ENCODE measurements around the gene ROPN1.
A peak's percentile ranks its signal among the peaks of the same experiment; 100 is the strongest.
"Not testable (repeated sequence)": the region's sequence is repeated elsewhere in the genome, so short reads cannot be mapped to it uniquely, and the experiment has no call there.

ROPN1 gene

GRCh38 chr3:123991730-123992588 lies at the start of gene ROPN1:
TSS of gene ROPN1 (minus strand) at chr3:123992124. CDS start at chr3:123980481, 11,643 bp downstream.
- not testable (repeated sequence) for DNase-seq

DNA sequence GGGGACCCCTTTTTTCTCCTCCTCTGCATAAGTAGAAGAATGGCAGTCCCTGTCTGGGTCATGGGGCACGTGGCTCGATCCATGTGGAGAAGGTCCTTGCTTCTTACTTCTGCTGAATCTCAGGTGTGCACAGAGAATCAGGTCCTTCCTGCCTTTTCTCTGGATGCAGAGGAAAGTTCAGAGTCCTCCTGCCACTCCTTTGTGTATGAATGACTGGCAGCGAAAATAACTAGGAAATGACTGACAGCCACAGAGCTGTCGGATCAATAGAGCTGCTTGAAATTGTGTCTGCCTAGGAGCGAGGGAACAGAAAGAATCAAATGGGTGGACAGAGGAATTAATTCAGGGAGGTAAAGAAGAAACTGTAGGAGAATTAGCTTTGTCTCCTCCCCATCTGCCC lies 49.6 kb upstream of the ROPN1 start:
- DNase-seq, result no peak
- TF ChIP-seq POLR2A (IDR thresholded peaks at IDR 0.05; ENCODE audit: low read length) (no peak), GATA1 (IDR thresholded peaks at IDR 0.05; ENCODE audit: low read depth, low read length) (no peak)

- TF ChIP-seq GATA1 (IDR thresholded peaks at IDR 0.05; ENCODE audit: low read depth, low read length) (no peak), POLR2A (IDR thresholded peaks at IDR 0.05; ENCODE audit: low read length) (no peak)
- DNase-seq, result no peak
Measured at GRCh38 chr3:124037326-124037725, 45.4 kb upstream of the ROPN1 start.

DNA sequence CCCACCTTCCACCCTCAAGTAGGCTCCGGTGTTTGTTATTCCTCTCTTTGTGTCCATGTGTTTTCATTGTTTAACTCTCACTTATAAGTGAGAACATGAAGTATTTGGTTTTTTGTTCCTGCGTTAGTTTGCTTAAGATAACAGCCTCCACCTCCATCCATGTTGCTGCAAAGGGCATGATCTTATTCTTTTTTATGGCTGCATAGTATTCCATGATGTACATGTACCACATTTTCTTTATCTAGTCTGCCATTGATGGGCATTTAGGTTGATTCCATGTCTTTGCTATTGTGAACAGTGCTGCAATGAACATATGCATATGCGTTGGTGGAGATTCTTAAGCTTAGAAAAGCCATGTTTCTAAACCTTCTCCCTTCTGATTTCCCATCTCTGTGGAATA lies 44.3 kb upstream of the ROPN1 start:
- not testable (repeated sequence) for DNase-seq

DNA sequence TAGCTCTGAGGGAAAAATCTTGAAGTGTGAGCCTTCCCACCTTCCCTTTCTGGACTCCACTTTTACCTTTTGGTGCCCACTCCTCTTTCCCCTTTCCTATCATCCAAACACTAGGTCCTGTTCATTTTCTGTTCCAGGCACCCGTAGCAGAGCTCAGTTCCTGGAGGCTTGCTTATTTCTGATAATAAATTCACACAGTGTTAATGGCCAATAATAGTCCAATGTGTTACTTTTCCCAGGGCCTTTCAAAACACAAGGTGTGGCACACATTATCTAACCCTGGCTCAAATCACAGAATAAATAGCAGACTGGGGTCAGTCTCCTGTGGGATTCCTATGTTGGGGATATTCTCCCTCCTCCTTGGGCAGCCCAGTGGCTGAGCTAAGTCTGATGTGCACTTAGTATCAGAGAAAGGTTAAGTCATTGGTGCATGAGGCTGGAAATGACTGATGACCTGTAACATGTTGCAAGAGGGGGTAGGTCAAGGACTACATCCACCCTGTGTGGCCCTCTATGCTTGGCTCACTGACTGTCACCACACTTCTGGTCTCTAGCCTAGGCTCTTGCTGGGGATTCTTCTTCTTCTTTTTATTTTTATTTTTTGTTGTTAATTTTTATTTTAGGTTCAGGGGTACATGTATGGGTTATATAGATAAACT lies 43.7 kb upstream of the ROPN1 start:
- no peak for TF ChIP-seq GATA1 (IDR thresholded peaks at IDR 0.05; ENCODE audit: low read depth, low read length)
- TF ChIP-seq POLR2A (IDR thresholded peaks at IDR 0.05; ENCODE audit: low read length), result no peak
- DNase-seq, result no peak

DNA sequence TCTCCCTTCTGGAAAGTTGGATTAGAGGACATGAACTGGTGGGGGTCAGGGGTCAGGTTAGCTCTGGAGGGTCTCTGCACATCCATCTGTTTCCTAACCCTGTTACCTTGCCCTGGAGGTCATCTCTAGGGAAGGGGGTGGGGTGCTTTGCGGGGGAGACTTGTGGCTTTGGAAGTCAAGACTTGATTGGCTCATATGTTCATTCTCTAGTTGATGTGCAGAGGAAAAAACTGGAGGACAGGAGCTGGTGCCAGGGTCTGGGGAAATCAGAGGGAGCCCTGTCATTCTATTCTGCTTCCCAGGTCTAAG lies 42.9 kb upstream of the ROPN1 start:
- DNase-seq, result no peak
- no peak for TF ChIP-seq GATA1 (IDR thresholded peaks at IDR 0.05; ENCODE audit: low read depth, low read length)
- TF ChIP-seq POLR2A (IDR thresholded peaks at IDR 0.05; ENCODE audit: low read length), result no peak

DNA sequence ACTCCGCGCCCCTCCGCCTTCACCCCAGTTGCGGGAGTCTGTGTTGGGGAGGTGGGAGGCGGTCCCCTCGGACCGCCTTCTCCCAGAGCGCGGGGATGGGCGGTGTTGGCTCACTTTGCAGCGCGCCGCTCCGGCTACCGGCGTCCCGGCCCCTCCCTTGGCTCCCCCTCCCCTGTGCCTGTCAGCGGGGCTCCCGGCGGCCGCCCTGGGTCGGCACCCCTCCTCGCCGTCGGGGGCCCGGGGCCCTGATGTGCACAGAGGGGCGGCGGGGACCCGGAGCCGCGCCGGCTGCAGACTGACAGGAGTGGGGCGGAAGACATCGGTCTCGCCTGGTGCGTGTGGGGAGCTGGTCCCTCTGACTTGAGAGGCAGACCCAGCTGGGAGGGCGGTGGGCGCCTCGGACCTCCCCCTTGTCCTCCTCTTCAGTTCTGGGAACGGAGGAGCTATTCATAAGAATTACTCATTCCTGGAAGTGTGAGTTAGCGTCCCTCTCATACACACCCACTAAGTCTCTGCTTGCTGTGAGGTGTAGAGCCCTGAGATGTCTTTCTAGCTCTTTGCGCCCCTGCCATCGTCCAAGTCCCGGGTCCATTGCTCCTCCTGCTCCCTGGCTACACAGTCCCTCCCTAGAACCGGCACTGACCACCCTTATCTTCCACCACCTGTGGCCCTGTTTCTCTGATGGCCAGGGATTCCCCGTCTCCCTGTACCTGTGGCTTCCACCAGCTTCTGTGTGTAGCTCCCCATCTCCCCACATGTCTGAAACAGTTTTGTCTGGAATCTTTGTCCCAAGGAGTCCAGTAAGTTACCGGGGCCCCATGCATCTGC lies 42.3 kb upstream of the ROPN1 start:
- DNase-seq, result no peak
- TF ChIP-seq GATA1 (IDR thresholded peaks at IDR 0.05; ENCODE audit: low read depth, low read length) (no peak), POLR2A (IDR thresholded peaks at IDR 0.05; ENCODE audit: low read length) (no peak)

DNA sequence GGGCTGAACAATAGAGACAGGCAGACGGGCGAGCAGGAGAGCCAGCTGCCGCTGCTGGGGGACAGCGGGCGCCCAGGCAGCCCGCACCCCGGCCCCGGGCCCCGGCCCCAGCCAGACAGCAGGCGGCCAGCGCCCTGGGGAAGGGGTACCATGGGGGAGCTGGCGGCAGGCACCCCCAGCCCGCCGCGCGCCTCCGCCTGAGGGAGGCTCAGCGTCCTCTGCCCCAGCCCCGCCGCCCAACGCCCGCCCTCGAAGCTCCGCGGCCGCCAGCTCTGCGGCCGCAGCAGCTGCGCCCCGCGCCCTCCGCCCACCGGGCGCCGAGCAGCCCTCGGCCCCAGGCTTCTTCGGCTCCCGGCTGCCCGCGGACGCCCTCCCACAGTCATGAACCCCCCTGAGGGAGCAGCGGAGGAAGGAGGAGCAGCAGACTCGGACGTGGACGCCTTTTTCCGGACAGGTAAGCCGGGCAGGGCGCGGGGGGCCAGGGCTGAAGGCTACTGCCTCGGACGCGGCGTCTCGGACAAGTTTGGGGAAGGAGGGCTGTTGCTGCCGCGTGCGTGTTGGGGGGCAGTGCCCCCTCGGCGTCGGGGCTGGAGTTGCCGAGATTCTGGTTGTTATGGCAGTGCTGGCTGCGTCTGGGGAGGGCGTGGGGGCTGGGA lies 41.6 kb upstream of the ROPN1 start, which contains the start of gene KALRN:
Gene KALRN (plus strand): TSS at position 10 of the 656 bp plus-strand sequence.
- DNase-seq, result no peak
- no peak for TF ChIP-seq POLR2A (IDR thresholded peaks at IDR 0.05; ENCODE audit: low read length)
- no peak for TF ChIP-seq GATA1 (IDR thresholded peaks at IDR 0.05; ENCODE audit: low read depth, low read length)

- peak; percentile 54 to 73 for DNase-seq
- no peak for TF ChIP-seq GATA1 (IDR thresholded peaks at IDR 0.05; ENCODE audit: low read depth, low read length)
Measured at GRCh38 chr3:124032881-124033359, 41.0 kb upstream of the ROPN1 start.

- TF ChIP-seq GATA1 (IDR thresholded peaks at IDR 0.05; ENCODE audit: low read depth, low read length) (no peak), POLR2A (IDR thresholded peaks at IDR 0.05; ENCODE audit: low read length) (no peak)
- no peak for DNase-seq
Measured at GRCh38 chr3:124032311-124032880, 40.5 kb upstream of the ROPN1 start.

- DNase-seq, result no peak
- TF ChIP-seq POLR2A (IDR thresholded peaks at IDR 0.05; ENCODE audit: low read length) (no peak), GATA1 (IDR thresholded peaks at IDR 0.05; ENCODE audit: low read depth, low read length) (no peak)
Measured at GRCh38 chr3:124026516-124026915, 34.6 kb upstream of the ROPN1 start.

GRCh38 chr3:124023531-124023930 lies 31.6 kb upstream of the ROPN1 start:
- DNase-seq, result not testable (repeated sequence)

DNA sequence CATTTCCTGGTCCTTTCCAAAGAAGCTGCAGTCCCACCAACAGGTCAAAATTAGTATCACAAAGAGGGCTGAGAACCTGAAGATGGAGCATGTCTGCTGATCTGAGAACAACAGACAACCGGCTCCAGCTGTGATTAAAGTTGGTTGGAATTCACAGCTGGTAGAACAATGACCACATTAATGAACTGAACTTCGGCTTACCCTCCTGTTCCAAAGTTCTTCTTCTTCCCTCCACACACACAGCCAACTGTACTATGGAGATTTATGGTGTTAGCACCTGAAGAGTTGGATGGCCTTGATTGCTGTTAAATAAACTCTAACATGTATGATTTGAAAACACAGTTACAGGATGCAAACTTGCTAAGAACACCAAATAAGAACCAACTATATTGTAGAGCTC lies 27.4 kb upstream of the ROPN1 start:
- DNase-seq, result no peak
- TF ChIP-seq GATA1 (IDR thresholded peaks at IDR 0.05; ENCODE audit: low read depth, low read length) (no peak), POLR2A (IDR thresholded peaks at IDR 0.05; ENCODE audit: low read length) (no peak)

GRCh38 chr3:124017502-124017901 lies 25.6 kb upstream of the ROPN1 start:
- DNase-seq, result not testable (repeated sequence)

- peak in 1 of 2 experiments; percentile 5 for DNase-seq
Measured at GRCh38 chr3:124016483-124016882, 24.6 kb upstream of the ROPN1 start.

All from erythroblast (primary cell).